ENCODE data around the gene FAM204A.

The FAM204A gene

DNA sequence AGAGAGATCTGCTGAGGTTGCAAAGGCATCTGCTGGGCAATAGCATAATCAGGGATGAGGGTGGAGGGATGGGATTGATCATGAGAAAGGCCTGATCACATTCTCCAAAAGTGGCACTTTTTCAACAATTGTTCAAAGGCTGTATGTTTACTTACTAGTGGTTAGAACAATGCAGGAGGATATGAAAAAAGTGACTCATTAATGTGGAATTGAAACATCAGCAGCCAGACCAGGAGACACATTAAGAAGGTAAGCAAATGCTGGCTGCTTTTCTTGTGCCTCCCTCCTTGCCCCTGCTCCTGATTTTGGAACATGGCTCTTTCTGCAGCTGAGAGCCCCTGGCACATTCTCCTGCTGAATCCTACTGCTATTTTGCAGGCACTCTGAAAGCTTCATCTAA lies 63.5 kb downstream of the FAM204A start:
- no peak for DNase-seq (ENCODE audit: low read depth)

DNA sequence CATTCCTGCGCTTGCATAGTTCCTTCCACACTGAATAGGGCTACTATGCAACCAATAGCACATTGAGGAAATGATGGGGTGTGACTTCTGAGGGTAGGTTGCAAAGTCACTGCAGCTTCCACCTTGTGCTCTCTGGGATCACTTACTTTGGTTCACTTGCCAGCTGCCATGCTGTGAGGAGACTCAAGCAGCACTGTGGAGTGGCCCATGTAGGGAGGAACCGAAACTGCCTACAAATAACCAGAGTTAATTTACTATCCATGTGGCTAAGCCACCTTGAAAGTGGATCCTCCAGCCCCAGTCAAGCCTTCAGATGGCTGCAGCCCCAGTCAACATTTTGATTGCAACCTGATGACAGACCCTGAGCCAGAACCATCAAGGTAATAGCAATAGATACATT lies 64.3 kb downstream of the FAM204A start:
- no peak for DNase-seq (ENCODE audit: low read depth)

DNA sequence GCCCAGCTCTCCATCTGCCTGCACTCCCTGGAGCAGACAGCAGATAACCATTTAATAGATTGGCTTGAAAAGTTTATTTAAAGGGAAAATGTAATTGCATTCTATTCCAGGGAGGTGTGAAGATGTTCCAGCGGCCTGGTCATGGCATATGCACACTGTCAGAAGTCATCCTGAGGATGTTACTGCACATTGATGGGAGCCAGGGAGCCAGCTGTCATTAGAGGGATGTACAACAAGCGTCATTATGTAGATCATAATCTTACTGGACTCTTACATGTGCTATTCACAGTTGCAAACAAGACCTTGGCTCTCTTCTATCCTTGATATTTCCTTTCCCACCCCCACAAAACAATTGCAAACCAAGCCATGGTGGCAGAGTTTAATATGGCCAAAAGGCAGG lies 65.4 kb downstream of the FAM204A start:
- DNase-seq (ENCODE audit: low read depth) = no peak

DNA sequence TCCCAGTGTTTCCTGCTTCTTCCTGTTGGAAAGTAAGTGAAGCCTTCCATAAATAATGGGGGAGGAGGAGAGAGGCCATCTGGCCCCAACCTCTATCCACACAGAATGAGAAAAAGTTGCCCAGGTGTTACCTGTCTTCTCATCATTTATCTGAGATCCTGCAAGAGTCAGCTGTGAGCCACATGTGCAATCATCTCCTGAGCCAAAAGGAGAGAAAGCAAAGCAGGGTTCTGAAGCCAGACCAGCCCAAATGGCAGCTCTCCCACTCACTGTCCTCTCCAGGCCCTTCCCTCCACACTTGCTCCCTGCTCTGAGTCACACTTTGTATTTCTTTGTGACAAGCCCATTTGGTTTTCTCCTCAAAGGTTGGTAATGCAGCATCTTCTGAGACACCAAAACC lies 65.9 kb downstream of the FAM204A start:
- DNase-seq (ENCODE audit: low read depth) = no peak

DNA sequence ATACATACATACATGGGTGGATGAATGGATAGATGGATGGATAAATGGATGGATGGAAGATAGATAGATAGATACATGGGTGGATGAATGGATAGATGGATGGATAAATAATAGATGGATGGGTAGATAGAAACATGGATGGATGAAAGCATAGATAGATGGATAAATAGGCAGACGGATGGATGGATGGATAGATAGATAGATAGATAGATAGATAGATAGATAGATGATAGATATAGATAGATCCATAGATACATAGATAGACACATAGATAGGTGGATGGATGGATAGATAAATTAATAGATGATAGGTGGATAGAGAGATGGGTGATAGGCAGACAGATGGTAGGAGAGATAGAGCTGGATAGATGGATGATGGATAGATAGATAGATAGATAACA lies 68.5 kb downstream of the FAM204A start:
- no peak for DNase-seq (ENCODE audit: low read depth)

DNA sequence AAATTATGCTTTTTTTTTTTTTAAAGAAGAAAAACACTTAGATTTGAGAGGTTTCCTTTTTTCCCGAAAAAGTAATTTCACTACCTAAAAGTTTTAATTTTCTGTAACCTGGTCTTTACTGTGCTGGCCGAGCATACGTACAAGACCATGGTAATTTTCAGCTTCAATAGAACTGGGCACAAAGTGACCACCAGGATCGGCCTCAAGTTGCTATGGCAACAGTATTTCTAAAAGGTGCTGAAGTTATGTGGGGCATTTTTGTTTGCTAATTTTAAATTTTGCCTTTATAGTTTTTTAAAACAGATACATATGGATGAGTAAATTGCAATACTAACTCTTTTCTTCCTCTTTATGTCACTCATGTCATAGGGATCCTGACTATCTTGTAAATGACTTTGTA lies 69.4 kb downstream of the FAM204A start:
- no peak for DNase-seq (ENCODE audit: low read depth)

DNA sequence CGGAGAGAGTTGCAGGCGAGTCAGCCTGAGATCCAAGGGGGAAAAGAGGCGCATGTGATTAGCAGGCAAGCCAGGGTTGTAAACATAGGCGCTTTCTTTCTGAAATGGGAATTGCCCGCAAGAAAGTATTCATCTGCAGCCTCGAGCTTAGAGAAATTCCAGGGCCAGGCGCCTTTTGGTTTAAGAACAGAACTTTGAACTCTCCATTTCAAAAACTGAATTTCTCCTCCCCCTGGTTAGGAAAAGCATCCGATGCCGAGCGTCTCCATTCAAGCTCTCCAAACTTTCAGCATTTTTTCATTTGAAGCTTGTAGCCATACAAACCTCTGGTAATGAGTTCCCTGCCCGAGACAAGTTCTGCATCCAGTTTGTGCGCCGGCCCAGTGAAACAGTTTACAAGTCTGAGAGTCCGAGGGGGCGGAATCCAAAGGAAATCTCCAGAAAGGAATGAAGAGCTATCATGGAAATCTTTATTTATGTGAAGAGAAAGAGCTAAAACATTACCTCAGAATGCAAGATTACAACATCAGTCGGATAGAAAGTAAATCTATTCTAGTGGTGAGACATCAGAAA lies 69.9 kb downstream of the FAM204A start:
- no peak for DNase-seq (ENCODE audit: low read depth)

DNA sequence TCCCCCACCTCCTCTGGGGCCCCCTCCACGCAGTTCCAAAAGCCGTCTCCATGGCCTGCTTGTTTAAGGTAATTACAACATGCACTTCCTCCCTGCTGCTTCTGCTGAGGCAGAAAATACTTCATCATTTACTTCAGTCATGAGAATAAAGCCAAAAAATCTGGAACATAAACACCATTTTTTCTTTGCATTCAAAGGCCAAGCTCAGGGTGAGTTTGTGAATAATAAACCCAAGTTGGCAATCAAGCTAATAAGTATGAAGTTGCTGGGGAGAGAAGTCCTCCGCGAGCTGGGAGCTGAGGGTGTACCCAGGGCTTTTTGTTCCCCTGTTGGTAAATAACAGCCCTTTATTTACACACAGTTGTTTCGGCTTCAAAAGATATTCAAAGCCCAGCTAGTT lies 70.5 kb downstream of the FAM204A start:
- DNase-seq (ENCODE audit: low read depth) = no peak

DNA sequence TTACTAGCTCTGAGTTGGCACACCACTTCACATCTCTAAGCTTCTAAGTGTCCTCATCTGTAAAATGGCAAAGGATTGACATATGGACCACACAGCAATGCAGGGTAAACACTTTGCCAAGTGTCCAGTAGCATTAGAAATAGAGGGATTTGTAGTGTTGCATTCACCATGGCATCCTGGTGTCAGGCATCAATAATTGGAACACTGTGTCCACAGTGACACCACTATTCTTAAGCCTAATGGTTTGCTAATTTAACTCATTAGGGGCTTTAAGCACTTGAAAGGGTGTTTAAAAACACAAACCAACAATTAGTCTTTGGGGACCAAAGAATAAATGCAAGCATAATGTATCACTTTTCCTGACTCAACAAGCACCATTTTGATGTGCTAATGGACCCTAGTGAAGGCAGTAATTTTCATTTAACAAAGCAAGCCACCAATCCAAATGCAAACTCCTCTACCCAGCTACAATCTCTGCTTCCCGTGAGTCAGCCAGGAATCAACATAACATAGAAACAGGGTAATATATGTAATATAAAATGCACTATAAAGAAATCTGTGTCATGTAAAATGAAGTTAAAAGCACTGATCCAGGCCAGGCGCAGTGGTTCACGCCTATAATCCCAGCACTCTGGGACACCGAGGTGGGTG lies 75.9 kb downstream of the FAM204A start:
- DNase-seq (ENCODE audit: low read depth) = no peak

DNA sequence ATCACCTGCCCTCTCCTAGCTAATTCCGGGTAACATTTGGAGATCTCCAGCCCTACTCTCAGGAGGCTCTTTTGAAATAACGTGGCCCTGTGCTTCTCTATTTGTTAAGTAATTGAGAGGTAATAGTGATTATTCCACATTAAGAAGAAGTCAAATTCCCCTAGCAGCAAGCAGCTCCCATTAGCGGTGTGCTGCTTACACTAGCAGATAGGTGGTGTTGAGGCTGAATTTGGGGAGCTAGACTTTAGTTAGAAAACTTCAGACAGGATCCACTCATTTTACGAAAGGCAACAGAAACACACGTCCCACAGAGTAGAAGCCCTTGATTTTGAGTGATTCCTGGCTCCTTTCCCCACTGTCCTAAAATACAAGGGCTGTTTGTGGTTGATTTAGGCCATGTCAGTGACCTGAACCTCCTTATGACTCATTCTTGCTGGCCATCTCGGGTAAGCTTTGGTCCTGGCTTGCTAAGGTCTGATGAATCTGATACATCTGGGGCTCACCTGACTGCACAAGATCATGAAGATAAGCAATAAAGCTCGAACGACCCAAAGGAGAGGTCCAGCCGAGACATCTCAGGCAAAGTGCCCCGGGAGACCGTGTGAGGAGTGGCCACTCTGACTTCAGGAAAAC lies 77.2 kb downstream of the FAM204A start:
- DNase-seq (ENCODE audit: low read depth) = no peak

DNA sequence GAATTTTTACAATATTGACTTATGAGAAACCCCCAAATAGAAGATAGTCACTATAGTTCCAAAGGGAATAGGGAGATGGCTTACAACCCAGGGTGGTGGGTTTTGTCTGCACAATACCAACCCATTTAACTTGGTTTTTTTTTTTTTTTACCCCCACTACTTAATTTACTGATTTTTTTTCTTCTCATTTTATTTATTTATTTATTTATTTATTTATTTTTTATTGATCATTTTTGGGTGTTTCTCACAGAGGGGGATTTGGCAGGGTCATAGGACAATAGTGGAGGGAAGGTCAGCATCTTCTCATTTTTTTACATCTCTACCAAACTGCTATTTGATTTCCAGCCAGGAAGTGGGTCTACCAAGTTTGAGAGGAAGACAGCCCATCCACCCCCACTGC lies 77.9 kb downstream of the FAM204A start:
- DNase-seq (ENCODE audit: low read depth) = no peak

DNA sequence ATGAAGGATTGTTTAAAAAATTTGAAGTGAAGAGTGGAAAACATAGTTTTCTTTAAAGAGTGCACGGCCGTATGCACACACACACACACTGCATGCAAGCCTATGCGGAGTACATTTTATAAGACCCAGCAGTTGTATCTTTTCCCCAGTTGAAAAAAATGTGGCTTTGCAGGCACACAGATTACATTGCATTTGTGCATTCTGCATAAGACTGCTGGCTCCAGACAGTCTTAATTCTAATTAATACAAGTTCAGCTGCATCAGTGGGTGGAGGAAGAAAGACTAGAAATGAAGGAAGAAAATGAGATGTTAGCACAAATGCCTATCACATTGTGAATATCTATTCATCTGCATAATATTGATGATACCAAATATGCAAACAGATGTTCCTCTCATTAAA lies 79.6 kb downstream of the FAM204A start:
- DNase-seq (ENCODE audit: low read depth) = no peak

DNA sequence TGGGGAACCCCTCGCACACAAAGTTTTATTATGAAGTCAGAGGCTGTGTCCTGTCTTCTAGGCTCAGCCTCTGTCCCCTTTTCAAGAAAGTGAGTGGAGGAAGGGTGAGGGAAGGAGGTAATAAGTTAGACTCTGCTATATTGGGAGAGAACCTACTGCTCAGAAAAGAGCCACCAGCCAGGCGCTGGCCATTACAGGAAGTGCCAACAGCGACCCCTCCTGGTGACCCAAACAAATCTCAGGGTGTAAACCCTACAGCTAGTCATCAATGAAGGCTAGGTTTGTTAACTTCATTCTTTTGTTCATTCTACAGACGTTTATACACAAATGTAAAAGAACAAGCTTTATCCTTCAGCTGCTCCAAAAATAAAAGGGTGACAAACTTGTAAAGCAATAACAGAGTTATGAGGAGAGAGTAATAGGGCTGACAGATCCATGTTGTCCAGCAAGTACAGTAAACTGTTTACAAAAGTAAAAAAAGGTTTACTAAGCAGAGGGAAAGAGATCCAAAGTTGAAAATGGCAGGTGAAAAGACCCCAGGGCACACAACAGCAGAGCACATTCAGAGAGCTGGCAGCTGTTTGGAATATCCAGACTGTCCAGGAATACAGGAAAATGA lies 82.7 kb downstream of the FAM204A start:
- DNase-seq (ENCODE audit: low read depth) = no peak

DNA sequence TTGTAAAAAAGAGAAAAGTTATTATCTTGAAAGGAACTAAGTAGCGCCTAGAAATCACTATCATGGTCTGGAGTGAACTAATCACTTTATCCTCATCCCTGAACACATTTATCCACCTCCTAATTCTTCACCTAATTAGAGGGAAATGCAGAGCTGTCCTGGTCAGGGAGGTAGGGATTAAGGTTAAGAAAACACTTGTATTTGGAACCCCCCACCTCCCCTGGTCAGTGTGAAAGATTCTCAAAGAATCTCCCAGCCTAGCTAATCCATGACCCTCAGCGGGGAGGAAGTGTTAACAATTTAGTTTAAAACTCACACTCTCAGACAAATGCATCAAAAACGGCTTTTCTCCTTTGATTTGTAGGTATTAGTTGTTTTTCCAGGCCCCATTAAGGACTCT lies 83.8 kb downstream of the FAM204A start:
- no peak for DNase-seq (ENCODE audit: low read depth)

DNA sequence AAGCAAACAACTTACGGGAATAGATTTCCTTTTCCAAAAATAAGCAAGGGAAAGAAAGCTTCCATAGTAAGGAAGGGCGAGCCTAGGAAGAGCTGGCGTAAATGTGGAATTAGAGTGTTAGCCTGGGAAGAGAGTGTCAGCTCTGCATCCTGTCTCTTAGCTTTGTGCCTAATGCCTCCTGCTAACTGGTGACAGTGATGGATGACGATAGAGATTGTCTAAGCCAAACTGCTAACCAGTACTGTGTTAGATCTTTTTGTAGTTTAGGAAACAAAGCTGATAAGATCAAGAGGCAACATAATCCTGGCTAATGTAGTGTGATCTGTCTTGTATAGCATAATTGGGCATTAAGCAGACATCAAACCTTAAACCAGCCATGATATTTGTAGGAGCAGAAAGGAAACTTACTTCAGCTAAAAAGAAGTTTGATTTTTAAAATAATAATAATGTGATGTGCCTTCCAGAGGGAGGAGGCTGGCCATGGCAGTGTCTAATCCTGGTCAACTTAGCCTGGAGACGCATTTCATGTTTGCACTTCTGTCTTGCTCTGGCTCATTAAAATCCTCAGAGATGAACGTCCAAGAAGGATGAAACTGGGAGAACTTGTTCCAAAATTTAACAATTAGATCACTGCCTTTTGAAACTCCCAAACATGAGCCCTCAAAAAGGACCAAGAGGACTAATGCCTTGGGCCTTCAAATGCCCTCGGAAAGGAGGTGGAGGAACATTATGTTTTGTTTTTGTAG lies 85.1 kb downstream of the FAM204A start:
- no peak for DNase-seq (ENCODE audit: low read depth)

DNA sequence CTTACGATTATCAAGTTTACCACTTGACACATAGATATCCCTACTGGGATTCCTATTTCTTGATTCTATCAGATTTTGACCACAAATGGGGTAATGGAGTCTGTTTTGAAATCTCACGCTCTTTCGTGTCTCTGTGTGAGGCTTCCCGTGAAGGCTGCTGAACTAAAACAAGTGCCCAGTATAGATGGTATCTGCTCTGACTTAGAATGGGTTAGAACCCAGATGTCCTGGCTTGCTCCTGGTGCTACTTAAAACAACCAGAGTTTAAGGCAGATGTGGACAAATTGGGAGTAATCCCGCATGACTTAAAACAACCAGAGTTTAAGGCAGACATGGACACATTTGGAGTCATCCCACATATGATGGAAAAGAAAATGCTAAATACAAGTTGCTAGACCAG lies 85.9 kb downstream of the FAM204A start:
- DNase-seq (ENCODE audit: low read depth) = no peak

DNA sequence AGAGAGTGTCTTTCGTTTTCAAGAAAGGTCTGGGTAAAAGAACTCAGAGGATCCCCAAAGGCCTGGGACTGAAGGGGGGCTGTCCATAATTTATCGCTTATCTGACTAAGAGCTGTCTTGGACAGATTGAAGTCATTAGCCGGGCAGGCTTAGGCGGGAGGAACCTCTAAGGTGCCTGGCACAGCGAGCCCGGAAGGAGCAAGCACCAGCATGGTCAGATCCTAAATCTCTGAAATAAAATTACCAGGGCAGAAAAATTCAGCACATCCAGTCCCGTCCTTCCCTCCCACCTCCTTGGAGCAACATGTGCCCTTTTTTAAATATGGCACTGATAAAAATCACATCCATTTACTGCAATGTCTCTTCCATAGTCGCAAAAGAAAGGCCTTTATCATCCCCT lies 86.8 kb downstream of the FAM204A start:
- no peak for DNase-seq (ENCODE audit: low read depth)

DNA sequence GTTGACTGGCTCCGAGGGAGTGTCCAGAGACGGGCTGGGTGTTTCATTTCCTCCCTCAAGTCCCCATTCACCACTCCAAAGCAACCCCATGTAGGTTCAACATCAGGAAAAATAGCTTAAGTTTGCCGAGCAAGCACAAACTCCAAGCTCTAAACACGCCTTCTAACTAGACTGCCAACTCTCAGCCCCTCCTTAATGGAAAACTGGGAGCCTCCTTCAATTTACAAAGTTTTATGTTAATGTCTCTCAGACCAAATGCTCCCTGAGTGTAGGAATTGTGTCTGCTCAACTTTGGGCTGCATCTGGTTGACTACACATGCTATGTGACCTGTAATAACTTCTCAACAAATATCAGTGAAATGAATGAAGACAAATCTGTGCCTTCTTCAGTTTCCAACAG lies 87.5 kb downstream of the FAM204A start:
- no peak for DNase-seq (ENCODE audit: low read depth)

DNA sequence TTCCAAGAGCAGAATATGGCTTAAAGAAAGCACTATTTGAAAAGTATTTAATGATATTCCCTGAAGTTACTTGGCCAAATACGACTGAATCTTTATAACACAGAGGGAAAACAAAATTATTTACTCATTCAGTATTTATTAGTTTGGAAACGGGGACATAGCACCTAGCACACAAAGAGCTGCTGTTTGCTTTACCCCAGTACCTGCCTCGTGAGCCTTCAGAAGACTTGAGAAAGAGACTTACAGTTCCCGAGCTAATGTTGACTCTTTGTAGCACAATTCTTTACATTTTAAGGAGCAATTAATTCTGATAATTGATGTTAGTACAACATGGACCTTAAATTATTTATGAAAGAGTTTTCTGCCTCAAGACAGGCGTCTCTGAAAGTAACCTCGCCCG lies 88.7 kb downstream of the FAM204A start:
- DNase-seq (ENCODE audit: low read depth) = no peak

DNA sequence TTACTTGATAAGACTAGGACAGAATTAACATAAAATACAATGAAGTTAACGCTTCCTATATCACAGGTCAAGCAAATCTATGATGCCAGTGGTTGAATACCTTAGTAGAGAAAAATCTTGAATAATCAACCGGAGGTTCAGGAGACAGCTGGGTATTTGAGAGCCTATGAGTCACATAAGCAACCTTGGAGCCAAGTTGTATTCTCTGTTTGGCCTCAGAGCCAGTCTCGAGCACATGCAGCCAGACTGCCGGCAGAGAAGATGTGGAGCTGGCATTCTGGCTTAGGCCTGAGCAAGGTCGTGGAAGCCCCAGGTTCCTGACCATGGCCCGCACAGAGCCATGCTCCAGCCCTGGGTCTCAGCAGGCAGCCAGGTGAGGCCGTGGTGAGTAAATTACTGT lies 90.3 kb downstream of the FAM204A start:
- DNase-seq (ENCODE audit: low read depth) = no peak

DNA sequence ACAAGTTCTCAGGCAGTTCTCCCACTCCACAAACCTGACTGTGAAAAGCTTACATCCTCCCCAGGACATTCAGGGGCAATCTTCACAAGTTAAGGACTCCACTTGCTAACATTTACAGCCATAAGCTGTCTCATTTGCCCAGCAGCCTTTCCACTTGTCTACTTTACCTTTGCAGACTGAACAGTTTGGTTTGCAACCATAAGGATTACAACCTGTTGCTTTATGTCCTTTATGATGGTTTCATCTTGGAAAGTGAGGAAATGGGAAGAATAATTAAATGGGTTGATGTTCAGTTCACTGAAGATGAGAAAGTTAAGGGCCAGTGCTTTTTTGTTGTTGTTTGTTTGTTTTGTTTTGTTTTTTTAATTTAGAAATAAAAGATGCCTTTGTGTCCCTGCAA lies 92.4 kb downstream of the FAM204A start:
- no peak for DNase-seq (ENCODE audit: low read depth)
